K562 (cell line): Measurements from ENCODE around the gene LENEP. TPM values are rescaled to one million over a fixed set of nuclear protein-coding genes. Genes with fewer than 3 reads are reported as not detected.

Source experiments
- ARNT ChIP-seq, 2 experiments: fragments of 450-650 bp; IDR thresholded peaks; 2 replicates each; pipeline ENCODE4 v1.6.1; 2016; ENCODE audit warnings: mild to moderate bottlenecking in 1 of 2
- ATF7 ChIP-seq: fragments of 450-650 bp; IDR thresholded peaks from 2 replicates; pipeline ENCODE4 v1.7.1; 2014; ENCODE audit warnings: mild to moderate bottlenecking, moderate library complexity
- EP300 ChIP-seq: IDR thresholded peaks from 2 replicates; pipeline ENCODE4 v1.6.1; 2012; ENCODE audit warnings: low read length, improper control_type of control experiment
- FOXA1 ChIP-seq: fragments of 450-650 bp; IDR thresholded peaks from 2 replicates; pipeline ENCODE4 v1.6.1; 2016; ENCODE audit warnings: mild to moderate bottlenecking, borderline replicate concordance
- GABPB2 ChIP-seq: fragments of 250-450 bp; sonication (Bioruptor Pico); conservative IDR thresholded peaks from 2 replicates; pipeline ENCODE4 v1.5.1; 2021; ENCODE audit warnings: mild to moderate bottlenecking
- HNRNPH1 ChIP-seq: fragments of 200-400 bp; formaldehyde crosslinking; optimal IDR thresholded peaks from 2 replicates; pipeline ENCODE3; 2017; ENCODE audit warnings: low read depth, mild to moderate bottlenecking, low read length, moderate library complexity
- MAFF ChIP-seq: IDR thresholded peaks from 2 replicates; pipeline ENCODE4 v1.6.1; 2012; ENCODE audit warnings: low read length, improper control_type of control experiment
- MCM2 ChIP-seq: fragments of 450-650 bp; IDR thresholded peaks from 2 replicates; pipeline ENCODE4 v1.6.1; 2017; ENCODE audit warnings: low read depth, mild to moderate bottlenecking
- MTA1 ChIP-seq: fragments of 450-650 bp; IDR thresholded peaks from 2 replicates; pipeline ENCODE4 v1.6.1; 2017; ENCODE audit warnings: borderline replicate concordance
- NFRKB ChIP-seq: fragments of 450-650 bp; IDR thresholded peaks from 2 replicates; pipeline ENCODE4 v1.6.1; 2016; ENCODE audit warnings: low read depth
- ZBTB7A ChIP-seq: IDR thresholded peaks from 2 replicates; pipeline ENCODE4 v1.6.1; 2011; ENCODE audit warnings: low read depth, mild to moderate bottlenecking, low read length, moderate library complexity, borderline replicate concordance; ENCODE audit not compliant: control insufficient read depth
- polyA plus RNA-seq, 8 experiments: library from polyadenylated mRNA; depleted of rRNA in 4 of 8; stranded (reverse) in 5 of 8; unstranded in 3 of 8; fragments of >200 nt; fragmentation: Nextera tagmentation in 2 of 8; fragmentation: Illumina TruSeq in 1 of 8; extraction: Ambion mirVana in 2 of 8; extraction: Trizol in 1 of 8; gene quantifications; 2 replicates each; pipeline versions ENCODE4 v1.2.1 to v1.2.3, GENCODE V29; 2011 to 2014; ENCODE audit warnings: inconsistent platforms in 1 of 8, missing spikeins in 1 of 8
- total RNA-seq, 7 experiments: library from RNA; depleted of rRNA in 6 of 7; stranded (reverse); fragments of >200 nt in 6 of 7; fragmentation: Illumina TruSeq in 2 of 7; extraction: Trizol in 2 of 7; gene quantifications; 2 replicates each; pipeline versions ENCODE4 v1.2.1 to v1.2.3, GENCODE V29; 2011 to 2021; ENCODE audit warnings: low replicate concordance in 1 of 7
- TF ChIP-seq, protein P1 (sequence below), 2 experiments: fragments of 250-450 bp in 1 of 2; fragments of 450-650 bp in 1 of 2; sonication (Bioruptor Pico) in 1 of 2; IDR thresholded peaks; 2 replicates each; pipeline versions ENCODE4 v1.6.1 to v1.8.0; 2016 to 2021; ENCODE audit warnings: mild to moderate bottlenecking in 2 of 2, moderate library complexity in 2 of 2, missing compliant biosample characterization in 1 of 2, missing genetic modification characterization in 1 of 2
- TF ChIP-seq, protein P2 (sequence below): fragments of 200-800 bp; sonication (Bioruptor generic); IDR thresholded peaks from 2 replicates; pipeline ENCODE4 v1.6.1; 2017; ENCODE audit warnings: missing genetic modification characterization, missing compliant biosample characterization
- TF ChIP-seq, protein P3 (sequence below), 2 experiments: fragments of 450-650 bp; formaldehyde crosslinking in 1 of 2; IDR thresholded peaks; 2 replicates each; pipeline versions ENCODE4 v1.4.0 to v1.6.1; 2014 to 2020; ENCODE audit warnings: mild to moderate bottlenecking in 2 of 2, borderline replicate concordance in 1 of 2, low read depth in 1 of 2
- TF ChIP-seq, protein P4 (sequence below): sonication (generic); formaldehyde crosslinking; IDR thresholded peaks from 2 replicates; pipeline ENCODE4 v1.8.0; 2022; ENCODE audit warnings: missing genetic modification reagents, mild to moderate bottlenecking, moderate library complexity, borderline replicate concordance

The LENEP gene
- total and polyA plus RNA-seq, 9 of the 15 experiments (the other 6 are each of a cell fraction or from before 2014, with no cell fraction given), result 0.23 to 0.87 (median 0.67) TPM; not detected in 5

DNA sequence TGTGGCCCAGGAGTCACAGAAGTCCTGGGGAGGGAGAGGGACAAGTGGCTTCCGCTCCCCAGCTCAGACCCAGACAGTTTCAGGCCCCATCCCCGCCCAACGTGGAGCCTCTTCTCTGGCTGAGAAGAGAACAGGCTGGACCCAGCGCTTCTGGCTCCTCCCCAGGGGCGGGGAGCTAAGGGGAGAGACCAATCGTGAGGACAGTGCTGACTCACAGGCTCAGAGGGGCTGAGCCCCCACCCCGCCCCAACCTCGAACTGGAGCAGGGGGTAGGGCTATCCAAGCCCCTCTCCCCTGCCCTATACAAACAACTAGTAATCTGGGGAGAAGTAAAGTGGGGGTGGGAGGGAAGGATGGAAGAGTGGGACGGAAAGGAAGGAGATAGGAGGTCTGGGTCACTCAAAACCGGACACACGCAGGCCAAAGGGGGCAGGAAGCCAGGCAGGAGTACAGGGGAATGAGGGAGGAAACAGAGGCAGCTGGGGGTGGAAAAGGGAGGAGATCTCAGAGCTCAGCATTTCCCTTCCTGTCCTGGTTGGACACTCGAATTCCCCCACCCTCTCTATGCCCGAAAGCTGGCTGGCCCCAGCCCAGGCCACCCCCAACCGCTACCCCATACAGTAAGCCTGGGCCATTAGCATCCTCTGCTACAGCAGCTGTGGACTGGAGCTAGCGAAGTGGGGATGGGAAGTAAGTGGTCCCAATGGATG is 22.6 kb upstream of the LENEP start, which contains the start of gene SHC1 (continued):
- TF ChIP-seq GABPB2 (no peak), ARNT (IDR thresholded peaks at IDR 0.05) (peak; percentile 51 to 63; a peak in 2 of 4 replicates), FOXA1 (no peak), ZBTB7A (peak; percentile 97), EP300 (peak; percentile 19; the same call in 1 of the 2 replicates), MAFF (peak; percentile 35), HNRNPH1 (no peak), NFRKB (peak; percentile 61), MCM2 (no peak), ATF7 (peak; percentile 50), MTA1 (peak; percentile 19; the same call in 1 of the 2 replicates)
- TF ChIP-seq, protein P1, sequence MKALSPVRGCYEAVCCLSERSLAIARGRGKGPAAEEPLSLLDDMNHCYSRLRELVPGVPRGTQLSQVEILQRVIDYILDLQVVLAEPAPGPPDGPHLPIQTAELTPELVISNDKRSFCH (CRISPR knock-in tag; IDR thresholded peaks at IDR 0.05), result no peak
- TF ChIP-seq, protein P1 (tag; IDR thresholded peaks at IDR 0.05), result no peak
- TF ChIP-seq, protein P2, sequence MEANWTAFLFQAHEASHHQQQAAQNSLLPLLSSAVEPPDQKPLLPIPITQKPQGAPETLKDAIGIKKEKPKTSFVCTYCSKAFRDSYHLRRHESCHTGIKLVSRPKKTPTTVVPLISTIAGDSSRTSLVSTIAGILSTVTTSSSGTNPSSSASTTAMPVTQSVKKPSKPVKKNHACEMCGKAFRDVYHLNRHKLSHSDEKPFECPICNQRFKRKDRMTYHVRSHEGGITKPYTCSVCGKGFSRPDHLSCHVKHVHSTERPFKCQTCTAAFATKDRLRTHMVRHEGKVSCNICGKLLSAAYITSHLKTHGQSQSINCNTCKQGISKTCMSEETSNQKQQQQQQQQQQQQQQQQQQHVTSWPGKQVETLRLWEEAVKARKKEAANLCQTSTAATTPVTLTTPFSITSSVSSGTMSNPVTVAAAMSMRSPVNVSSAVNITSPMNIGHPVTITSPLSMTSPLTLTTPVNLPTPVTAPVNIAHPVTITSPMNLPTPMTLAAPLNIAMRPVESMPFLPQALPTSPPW (CRISPR knock-in tag), result peak; percentile 87
- TF ChIP-seq, protein P3, sequence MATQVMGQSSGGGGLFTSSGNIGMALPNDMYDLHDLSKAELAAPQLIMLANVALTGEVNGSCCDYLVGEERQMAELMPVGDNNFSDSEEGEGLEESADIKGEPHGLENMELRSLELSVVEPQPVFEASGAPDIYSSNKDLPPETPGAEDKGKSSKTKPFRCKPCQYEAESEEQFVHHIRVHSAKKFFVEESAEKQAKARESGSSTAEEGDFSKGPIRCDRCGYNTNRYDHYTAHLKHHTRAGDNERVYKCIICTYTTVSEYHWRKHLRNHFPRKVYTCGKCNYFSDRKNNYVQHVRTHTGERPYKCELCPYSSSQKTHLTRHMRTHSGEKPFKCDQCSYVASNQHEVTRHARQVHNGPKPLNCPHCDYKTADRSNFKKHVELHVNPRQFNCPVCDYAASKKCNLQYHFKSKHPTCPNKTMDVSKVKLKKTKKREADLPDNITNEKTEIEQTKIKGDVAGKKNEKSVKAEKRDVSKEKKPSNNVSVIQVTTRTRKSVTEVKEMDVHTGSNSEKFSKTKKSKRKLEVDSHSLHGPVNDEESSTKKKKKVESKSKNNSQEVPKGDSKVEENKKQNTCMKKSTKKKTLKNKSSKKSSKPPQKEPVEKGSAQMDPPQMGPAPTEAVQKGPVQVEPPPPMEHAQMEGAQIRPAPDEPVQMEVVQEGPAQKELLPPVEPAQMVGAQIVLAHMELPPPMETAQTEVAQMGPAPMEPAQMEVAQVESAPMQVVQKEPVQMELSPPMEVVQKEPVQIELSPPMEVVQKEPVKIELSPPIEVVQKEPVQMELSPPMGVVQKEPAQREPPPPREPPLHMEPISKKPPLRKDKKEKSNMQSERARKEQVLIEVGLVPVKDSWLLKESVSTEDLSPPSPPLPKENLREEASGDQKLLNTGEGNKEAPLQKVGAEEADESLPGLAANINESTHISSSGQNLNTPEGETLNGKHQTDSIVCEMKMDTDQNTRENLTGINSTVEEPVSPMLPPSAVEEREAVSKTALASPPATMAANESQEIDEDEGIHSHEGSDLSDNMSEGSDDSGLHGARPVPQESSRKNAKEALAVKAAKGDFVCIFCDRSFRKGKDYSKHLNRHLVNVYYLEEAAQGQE (IDR thresholded peaks at IDR 0.05; ENCODE audit: borderline replicate concordance), result peak; percentile 56
- TF ChIP-seq, protein P3 (CRISPR knock-in tag; IDR thresholded peaks at IDR 0.05; ENCODE audit: low read depth), result no peak
- TF ChIP-seq, protein P4, sequence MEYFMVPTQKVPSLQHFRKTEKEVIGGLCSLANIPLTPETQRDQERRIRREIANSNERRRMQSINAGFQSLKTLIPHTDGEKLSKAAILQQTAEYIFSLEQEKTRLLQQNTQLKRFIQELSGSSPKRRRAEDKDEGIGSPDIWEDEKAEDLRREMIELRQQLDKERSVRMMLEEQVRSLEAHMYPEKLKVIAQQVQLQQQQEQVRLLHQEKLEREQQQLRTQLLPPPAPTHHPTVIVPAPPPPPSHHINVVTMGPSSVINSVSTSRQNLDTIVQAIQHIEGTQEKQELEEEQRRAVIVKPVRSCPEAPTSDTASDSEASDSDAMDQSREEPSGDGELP (CRISPR knock-in tag), result peak; percentile 50; the same call in 1 of the 2 replicates
